Adrenal gland (tissue), 12 donors: Measurements from ENCODE around the gene EXOC4. TPM values are rescaled to one million over a fixed set of nuclear protein-coding genes. Genes with fewer than 3 reads are reported as not detected.

Experiments used
- DNase-seq, 7 donors: peaks; one replicate each; pipeline ENCODE4 v3.0.0-alpha.2; 2019 to 2020
- H3K27ac ChIP-seq, 5 donors: fragments of 200-600 bp; sonication (generic) in 4 of 5; 1 replicate in 3 of 5; 2 replicates in 2 of 5; pipeline versions ENCODE4 v1.5.1 to v1.8.0; 2016 to 2020; ENCODE audit warnings: mild to moderate bottlenecking in 1 of 5
- H3K27me3 ChIP-seq: fragments of 200-600 bp; 2 replicates; pipeline ENCODE4 v1.8.0; 2021
- H3K36me3 ChIP-seq, 2 donors: fragments of 200-600 bp; replicated peaks in 1 of 2; 1 replicate in 1 of 2; 2 replicates in 1 of 2; pipeline versions ENCODE4 v1.5.1 to v1.8.0; 2018 to 2022
- H3K4me1 ChIP-seq, 2 donors: fragments of 200-600 bp; replicated peaks in 1 of 2; 1 replicate in 1 of 2; 2 replicates in 1 of 2; pipeline versions ENCODE4 v1.5.1 to v1.8.0; 2018 to 2021
- H3K4me3 ChIP-seq, 4 donors: fragments of 200-600 bp; sonication (generic) in 3 of 4; one replicate each; pipeline ENCODE4 v1.5.1; 2016 to 2018
- H3K9me3 ChIP-seq, 3 donors: fragments of 200-600 bp; sonication (generic) in 1 of 3; replicated peaks in 1 of 3; 1 replicate in 2 of 3; 2 replicates in 1 of 3; pipeline versions ENCODE4 v1.5.1 to v1.8.0; 2016 to 2021
- CTCF ChIP-seq, 6 experiments: fragments of 450-650 bp in 4 of 6; fragments of 200-600 bp in 2 of 6; sonication (generic) in 1 of 6; IDR thresholded peaks; 1 replicate in 5 of 6; 2 replicates in 1 of 6; pipeline versions ENCODE4 v1.5.1 to v1.8.0; 2016 to 2021; ENCODE audit warnings: antibody characterized with exemption in 6 of 6, mild to moderate bottlenecking in 2 of 6, moderate library complexity in 1 of 6
- POLR2A ChIP-seq, 2 donors: fragments of 450-650 bp; IDR thresholded peaks; one replicate each; pipeline ENCODE4 v1.6.1; 2017; ENCODE audit warnings: antibody characterized with exemption in 2 of 2, mild to moderate bottlenecking in 2 of 2, moderate library complexity in 1 of 2
- WGBS, 4 donors: extraction: QIAGEN DNeasy Blood & Tissue Kit in 2 of 4; methylation state at CpG; one replicate each; pipeline versions ENCODE4 v1.1.5 to v1.1.7; 2013 to 2017; 5-methylcytosine and 5-hydroxymethylcytosine counted together
- intact Hi-C, 2 donors: fragments of 100-400 bp; cut with DNase I; formaldehyde crosslinking; loops; one replicate each; pipeline versions ENCODE4 v1.14.1 to v1.15.0; 2022 to 2023
- polyA plus RNA-seq, 3 donors: library from polyadenylated mRNA; stranded (reverse); fragments of 200-250 nt in 2 of 3; fragments of 350-450 nt in 1 of 3; fragmentation: Illumina TruSeq in 1 of 3; extraction: RNeasy Lipid Tissue Mini Kit (QIAGEN cat#74804) in 1 of 3; gene quantifications; one replicate each; pipeline ENCODE4 v1.2.3, GENCODE V29; 2013 to 2014
- total RNA-seq, 9 donors: library from RNA; depleted of rRNA in 4 of 9; stranded (reverse); fragments of >200 nt in 4 of 9; fragments of 120-200 nt in 1 of 9; fragmentation: NEBNext Ultra II Directional in 1 of 9; extraction: Animal tissue kit (Norgen Biotek cat#: 25700) in 1 of 9; gene quantifications; one replicate each; pipeline versions ENCODE4 v1.1.0 to v1.2.4, GENCODE V29; 2013 to 2023
- donor health status: healthy with polysubstance abuse.
- donor health status: Bipolar disorder and iron deficiency.
- donor health status: DM: yes; HTN: yes; CAD: no.
- donor health status: DM: no; HTN: no; CAD: no.
- donor health status: DM: no; HTN: no; CAD: no.
- donor health status: DM: yes; HTN: yes; CAD: no.

The EXOC4 gene
- total and polyA plus RNA-seq, 12 donors: 12.5 to 93.8 (median 67.4) TPM

DNA sequence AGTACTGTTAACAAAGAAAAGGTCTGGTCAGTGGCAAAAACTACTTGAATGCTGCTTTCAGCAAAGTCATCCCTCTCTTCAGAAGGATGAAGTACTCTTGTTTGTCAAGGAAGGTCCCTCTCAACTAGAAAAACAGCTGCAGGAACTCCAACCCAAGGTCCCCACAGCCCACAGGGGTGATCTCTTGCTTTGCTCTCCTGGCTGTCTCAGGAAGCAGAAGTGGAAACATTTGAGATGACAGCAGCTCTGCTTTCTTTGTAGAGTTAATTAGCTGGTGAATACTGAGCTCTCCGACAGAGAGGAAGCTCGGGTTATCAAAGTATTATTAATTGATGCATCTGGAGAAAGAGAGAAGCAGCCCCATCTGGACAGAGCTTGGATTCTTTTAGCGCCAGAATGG, 848.8 kb downstream of the EXOC4 start:
- H3K9me3 ChIP-seq: no peaks in the 10 kb centered on the region
- no peaks in the 10 kb centered on the region for H3K36me3 ChIP-seq
- intact Hi-C loops: no loop called here
- TF ChIP-seq CTCF (IDR thresholded peaks at IDR 0.05): no peak
- TF ChIP-seq POLR2A (IDR thresholded peaks at IDR 0.05): no peak
- 15 to 37% (median 27%) methylated on average over 3 of the region's 3 CpGs for WGBS, 4 donors
- H3K4me3 ChIP-seq: no peak overlapping the region
- H3K27ac ChIP-seq: no peak overlapping the region
- no peaks in the 10 kb centered on the region for H3K4me1 ChIP-seq
- DNase-seq: no peak
- no peaks in the 10 kb centered on the region for H3K27me3 ChIP-seq

DNA sequence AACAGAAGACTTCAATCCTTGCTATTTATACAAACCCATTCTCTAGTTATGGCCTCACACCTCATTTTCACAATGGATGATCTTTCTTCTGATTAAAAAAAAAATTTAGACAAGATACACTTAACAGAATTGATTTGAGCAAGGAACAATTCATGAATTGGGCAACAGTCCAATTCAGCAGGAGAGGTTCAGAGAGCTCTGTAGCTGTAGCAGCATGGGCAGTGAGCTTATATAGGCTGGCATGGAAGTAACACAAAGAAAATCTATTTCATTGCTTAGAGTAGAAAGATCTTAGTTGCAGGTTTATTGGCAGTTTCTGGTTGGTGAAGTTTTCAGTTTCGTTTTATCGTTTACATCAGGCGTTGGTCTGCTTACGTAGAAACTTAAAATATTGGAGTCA, 851.3 kb downstream of the EXOC4 start:
- Histone ChIP-seq H3K4me3 (no peak overlapping the region), H3K4me1 (no peaks in the 10 kb centered on the region), H3K9me3 (no peaks in the 10 kb centered on the region), H3K27ac (no peak overlapping the region), H3K27me3 (no peaks in the 10 kb centered on the region), H3K36me3 (no peaks in the 10 kb centered on the region)
- TF ChIP-seq CTCF (IDR thresholded peaks at IDR 0.05) (no peak), POLR2A (IDR thresholded peaks at IDR 0.05) (no peak)
- DNase-seq: no peak
- intact Hi-C loops: no loop called here
- WGBS, 4 donors: 89 to 98% (median 96%) methylated on average over 3 to 4 of the region's 4 CpGs

GRCh38 chr7:134105841-134106240, 853.0 kb downstream of the EXOC4 start:
- H3K27me3 ChIP-seq: no peaks in the 10 kb centered on the region
- H3K36me3 ChIP-seq: no peaks in the 10 kb centered on the region
- H3K4me3 ChIP-seq: no peak overlapping the region
- no peak overlapping the region for H3K27ac ChIP-seq
- no peaks in the 10 kb centered on the region for H3K9me3 ChIP-seq
- TF ChIP-seq POLR2A (IDR thresholded peaks at IDR 0.05): no peak
- no peak for TF ChIP-seq CTCF (IDR thresholded peaks at IDR 0.05)
- intact Hi-C loops: no loop called here
- H3K4me1 ChIP-seq: no peaks in the 10 kb centered on the region
- 84 to 100% (median 89%) methylated on average over 2 to 5 of the region's 5 CpGs for WGBS, 4 donors
- DNase-seq: no peak

DNA sequence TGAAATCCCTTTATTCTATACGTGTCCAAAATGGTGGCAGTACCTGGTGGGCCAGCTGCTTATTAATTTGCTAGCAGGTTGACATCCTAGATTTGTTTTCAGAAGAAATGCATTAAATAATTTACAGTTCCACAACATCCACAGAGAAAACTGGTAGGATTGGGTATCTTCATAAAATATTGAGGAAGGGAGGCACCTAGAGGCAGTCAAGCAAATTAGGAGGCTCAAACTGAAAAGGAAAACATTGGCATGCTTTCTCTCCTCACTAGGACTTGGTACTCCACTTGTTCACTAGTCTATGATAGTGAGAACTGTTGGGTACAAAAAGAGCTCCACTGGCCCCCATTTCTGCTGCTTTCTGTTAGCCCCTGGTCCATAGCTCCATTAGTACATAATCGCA, 855.9 kb downstream of the EXOC4 start:
- 43 to 94% (median 88%) methylated on average over 2 of the region's 2 CpGs for WGBS, 4 donors
- Histone ChIP-seq H3K36me3 (no peaks in the 10 kb centered on the region), H3K27me3 (no peaks in the 10 kb centered on the region), H3K9me3 (no peaks in the 10 kb centered on the region), H3K27ac (no peak overlapping the region), H3K4me1 (no peaks in the 10 kb centered on the region), H3K4me3 (no peak overlapping the region)
- intact Hi-C loops: no loop called here
- DNase-seq: no peak
- no peak for TF ChIP-seq CTCF (IDR thresholded peaks at IDR 0.05)
